ENCODE results near the gene GALNT9.
"Not testable (repeated sequence)": the region's sequence is repeated elsewhere in the genome, so short reads cannot be mapped to it uniquely, and the experiment has no call there.

Gene GALNT9

DNA sequence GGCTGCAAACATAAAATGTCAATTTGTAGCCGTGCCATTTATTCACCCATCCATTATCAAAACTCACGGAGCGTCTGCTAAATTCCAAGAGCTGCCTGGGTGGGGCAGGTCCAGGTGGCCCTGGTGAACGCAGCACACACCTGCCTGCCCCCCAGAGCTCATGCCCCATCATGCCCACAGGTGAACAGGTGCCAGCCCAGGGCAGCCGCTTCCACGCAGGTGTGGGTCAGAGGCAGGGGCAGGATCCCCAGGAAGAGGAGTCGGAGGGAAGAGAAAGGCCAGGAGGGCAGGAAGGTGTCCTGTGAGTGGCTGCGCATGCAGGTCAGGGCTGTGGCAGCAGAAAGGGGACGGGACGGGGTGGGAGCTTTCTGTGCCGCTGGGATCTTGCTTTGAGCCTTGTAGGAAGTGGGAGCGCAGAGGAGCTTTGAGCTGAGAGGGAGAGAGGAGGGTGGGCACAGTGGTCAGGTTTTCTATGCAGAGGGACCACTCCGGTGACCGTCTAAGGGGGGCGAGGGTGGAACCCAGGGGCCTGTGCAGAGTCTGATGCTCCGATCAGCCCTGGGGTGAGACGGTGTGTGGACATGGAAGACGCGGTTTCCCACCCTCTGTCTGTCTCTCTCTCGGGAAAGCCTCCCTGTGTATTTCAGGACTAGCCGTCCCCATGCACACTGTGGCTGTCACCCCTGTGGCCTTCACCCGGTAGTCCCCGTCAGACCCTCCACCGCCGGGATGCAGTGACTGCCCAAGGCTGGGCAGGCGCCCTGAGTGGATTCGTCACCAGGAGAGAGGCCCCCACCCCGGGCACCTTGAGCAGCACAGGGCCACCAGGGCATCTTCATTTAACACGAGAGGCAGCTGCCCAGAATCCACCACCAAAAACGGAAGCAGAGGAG, 26.7 kb downstream of the GALNT9 start:
- no peak for TF ChIP-seq ZFX (IDR thresholded peaks at IDR 0.05; ENCODE audit: borderline replicate concordance)
- TF ChIP-seq, protein P1, sequence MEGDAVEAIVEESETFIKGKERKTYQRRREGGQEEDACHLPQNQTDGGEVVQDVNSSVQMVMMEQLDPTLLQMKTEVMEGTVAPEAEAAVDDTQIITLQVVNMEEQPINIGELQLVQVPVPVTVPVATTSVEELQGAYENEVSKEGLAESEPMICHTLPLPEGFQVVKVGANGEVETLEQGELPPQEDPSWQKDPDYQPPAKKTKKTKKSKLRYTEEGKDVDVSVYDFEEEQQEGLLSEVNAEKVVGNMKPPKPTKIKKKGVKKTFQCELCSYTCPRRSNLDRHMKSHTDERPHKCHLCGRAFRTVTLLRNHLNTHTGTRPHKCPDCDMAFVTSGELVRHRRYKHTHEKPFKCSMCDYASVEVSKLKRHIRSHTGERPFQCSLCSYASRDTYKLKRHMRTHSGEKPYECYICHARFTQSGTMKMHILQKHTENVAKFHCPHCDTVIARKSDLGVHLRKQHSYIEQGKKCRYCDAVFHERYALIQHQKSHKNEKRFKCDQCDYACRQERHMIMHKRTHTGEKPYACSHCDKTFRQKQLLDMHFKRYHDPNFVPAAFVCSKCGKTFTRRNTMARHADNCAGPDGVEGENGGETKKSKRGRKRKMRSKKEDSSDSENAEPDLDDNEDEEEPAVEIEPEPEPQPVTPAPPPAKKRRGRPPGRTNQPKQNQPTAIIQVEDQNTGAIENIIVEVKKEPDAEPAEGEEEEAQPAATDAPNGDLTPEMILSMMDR (IDR thresholded peaks at IDR 0.05) = no peak
- H3K27ac ChIP-seq = no peak overlapping the region

- no peak for TF ChIP-seq ZFX (IDR thresholded peaks at IDR 0.05; ENCODE audit: borderline replicate concordance)
- TF ChIP-seq, protein P1 (IDR thresholded peaks at IDR 0.05) = no peak
- H3K27ac ChIP-seq = no peak overlapping the region
Measured at GRCh38 chr12:132300789-132301722, 28.3 kb downstream of the GALNT9 start.

DNA sequence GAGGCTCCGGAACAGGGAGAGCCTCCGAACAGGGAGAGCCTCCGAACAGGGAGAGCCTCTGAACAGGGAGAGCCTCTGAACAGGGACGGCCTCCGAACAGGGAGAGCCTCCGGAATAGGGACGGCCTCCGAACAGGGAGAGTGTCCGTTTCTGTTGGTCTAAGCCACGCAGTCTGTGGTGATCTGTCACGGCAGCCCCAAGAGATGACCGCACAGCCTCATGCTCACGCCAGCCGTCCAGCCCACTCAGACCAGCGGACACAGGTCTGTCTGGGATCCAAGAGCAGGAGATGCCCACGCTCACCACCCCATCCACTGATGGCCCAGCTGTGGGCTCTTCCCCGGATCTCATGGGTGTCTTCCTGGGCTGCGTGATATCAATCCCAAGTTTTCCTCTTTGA, 33.3 kb downstream of the GALNT9 start:
- TF ChIP-seq, protein P1 (IDR thresholded peaks at IDR 0.05) = no peak
- no peak for TF ChIP-seq ZFX (IDR thresholded peaks at IDR 0.05; ENCODE audit: borderline replicate concordance)
- H3K27ac ChIP-seq = no peak overlapping the region

GRCh38 chr12:132295561-132295960, 33.8 kb downstream of the GALNT9 start:
- H3K27ac ChIP-seq = not testable (repeated sequence)

GRCh38 chr12:132295101-132295526, 34.3 kb downstream of the GALNT9 start:
- no peak overlapping the region for H3K27ac ChIP-seq
- TF ChIP-seq, protein P1 (IDR thresholded peaks at IDR 0.05) = no peak
- TF ChIP-seq ZFX (IDR thresholded peaks at IDR 0.05; ENCODE audit: borderline replicate concordance) = no peak

- no peak for TF ChIP-seq ZFX (IDR thresholded peaks at IDR 0.05; ENCODE audit: borderline replicate concordance)
- TF ChIP-seq, protein P1 (IDR thresholded peaks at IDR 0.05) = no peak
- no peak overlapping the region for H3K27ac ChIP-seq
Measured at GRCh38 chr12:132294121-132295034, 35.0 kb downstream of the GALNT9 start.

Data from 22Rv1 (cell line).